Measurements from ENCODE around the gene CDKN1C. TPM values are rescaled to one million over a fixed set of nuclear protein-coding genes. Genes with fewer than 3 reads are reported as not detected.
A peak's percentile ranks its signal among the peaks of the same experiment; 100 is the strongest.

Gene CDKN1C
- total RNA-seq, 1 donor from 2014 or later, result 10.1 TPM

DNA sequence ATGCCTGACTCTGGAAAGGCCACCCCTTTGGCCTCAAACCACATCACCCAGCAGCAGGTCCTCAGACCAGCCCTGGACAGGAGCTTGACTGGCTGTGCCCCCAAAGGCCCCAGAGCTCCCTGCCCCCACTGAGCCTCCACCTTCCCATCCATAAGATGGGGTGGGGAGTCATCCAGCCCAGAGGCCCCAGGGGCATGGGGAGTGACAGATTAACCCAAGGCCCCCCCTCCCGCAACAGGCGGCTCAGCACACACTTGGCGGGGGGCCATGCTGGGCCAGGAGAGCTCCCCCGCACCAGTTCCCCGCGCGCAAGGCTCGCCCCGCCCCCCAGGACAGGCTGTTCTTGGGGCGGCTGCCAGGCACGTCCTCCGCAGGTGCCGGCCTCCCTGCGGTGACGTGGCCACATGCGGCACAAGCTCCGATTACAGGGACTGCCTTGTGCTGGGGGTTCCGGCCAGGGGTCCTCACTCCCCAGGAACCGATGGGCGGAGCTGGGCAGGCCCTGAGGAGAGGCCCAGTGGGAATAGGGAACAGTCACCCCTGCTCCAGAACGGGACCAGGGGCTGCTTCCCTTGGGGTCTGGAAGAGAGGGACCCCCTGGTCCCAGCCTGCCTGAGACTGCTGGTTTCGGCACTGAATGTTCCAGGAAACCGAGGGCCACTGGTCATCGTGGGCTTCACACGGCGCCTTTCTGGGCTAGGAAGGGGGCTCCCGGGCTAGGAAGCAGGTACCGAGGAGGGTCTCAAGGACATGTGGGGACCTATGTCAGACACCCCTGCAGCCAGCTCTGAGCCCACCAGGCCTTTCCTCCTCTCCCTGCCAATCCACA lies 5.1 kb upstream of the CDKN1C start:
- DNase-seq (ENCODE audit: extremely low read depth, low read depth, low spot score), result no peak

DNA sequence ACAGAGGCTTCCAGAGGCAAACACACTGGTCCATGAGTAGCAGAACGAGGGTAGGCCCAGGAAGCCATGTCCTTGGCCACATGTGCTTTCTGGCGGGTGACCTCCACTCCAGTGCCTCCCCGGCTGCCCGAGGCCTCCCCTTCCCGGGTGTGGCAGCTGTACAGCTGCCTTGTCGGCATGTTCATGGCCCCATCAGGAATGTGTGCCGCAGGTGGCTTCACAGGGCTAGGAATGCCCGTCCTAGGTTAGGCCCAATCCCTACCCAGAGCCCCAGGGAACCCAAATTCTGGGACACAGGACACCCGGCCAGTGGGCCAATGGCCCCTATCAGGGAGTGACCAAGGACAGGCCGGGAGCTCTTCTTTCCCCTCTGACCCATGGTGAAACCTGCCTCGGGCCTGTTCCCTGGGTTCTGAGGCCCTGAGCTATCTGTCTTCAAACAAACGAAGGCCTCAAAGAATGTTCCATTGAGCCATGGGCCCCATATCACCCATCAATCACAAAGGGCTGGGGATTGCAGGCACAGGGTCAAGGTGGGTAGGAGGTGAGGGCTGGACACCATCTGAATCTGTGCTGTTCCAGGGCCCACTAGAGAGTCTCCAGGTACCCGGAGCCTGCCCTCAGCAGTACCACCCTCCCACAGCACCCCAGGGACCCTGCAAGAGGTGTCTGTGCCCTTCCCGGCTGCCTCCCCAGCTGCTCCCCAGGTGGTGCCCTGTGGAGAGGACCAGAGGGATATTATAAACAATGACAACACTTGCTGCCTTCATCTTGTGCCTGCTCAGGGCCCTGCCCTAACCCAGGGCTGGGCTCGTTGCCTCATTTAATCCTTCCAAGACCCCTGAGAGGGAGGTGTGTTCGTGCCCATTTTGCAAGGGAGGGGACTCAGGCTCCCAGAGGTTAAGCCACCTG lies 4.0 kb upstream of the CDKN1C start:
- no peak for DNase-seq (ENCODE audit: extremely low read depth, low read depth, low spot score)

- peak; percentile 29 for DNase-seq (ENCODE audit: extremely low read depth, low read depth, low spot score)
These were observed 2.8 kb upstream of the CDKN1C start for GRCh38 chr11:2888266-2888968.

DNA sequence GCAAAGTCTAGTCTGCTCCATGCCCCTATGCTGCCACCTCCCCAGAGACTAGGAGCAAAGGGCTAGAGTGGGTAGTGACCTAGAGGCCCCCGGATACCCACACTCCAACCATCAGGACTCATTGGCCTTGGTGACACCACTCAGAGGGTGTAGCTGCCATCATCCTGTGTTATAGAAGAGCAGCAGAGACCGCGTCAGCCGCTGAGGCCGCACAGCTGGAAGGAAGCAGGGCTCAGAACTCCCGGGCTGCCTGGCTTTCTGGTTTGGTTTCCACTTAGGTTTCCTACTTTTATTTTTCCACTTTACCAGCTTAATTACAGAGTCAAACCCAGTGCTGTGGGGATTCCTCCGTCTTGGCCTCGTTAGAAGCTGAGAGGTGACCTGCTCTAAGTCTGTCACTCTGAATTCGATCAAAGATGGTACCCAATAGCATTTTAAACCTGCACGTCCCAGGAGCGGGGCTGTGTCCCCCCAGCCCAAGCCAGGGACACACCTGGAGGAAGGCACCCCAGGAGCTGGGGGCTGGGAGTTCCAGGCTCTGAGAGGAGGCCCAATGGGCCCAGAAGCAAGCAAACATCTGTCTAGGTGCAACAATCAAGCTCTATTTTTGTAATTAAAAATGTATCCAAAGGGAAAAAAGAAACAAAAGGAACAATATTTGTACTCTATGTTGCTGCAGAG lies 2.1 kb upstream of the CDKN1C start:
- DNase-seq (ENCODE audit: extremely low read depth, low read depth, low spot score), result no peak

DNA sequence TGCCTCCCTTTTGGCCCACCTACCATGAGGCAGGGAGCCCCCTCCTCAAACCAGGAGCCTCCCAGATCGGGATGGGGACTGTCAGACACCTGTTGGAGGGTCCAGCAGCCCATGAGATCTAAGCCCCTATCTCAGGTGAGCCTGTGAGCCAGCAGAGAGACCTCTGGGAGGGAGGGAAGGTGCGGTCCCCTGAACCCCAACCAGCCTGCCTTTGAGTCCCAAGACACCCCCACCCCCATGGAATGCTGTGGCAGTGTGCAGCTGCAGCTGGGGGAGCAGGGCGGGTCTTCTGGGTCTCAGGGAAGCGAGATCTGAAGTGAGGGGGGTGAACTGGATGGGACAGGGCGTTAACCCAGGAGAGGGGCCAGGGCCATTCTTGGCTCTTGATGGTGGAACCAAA lies 1.4 kb upstream of the CDKN1C start:
- DNase-seq (ENCODE audit: extremely low read depth, low read depth, low spot score), result no peak

DNA sequence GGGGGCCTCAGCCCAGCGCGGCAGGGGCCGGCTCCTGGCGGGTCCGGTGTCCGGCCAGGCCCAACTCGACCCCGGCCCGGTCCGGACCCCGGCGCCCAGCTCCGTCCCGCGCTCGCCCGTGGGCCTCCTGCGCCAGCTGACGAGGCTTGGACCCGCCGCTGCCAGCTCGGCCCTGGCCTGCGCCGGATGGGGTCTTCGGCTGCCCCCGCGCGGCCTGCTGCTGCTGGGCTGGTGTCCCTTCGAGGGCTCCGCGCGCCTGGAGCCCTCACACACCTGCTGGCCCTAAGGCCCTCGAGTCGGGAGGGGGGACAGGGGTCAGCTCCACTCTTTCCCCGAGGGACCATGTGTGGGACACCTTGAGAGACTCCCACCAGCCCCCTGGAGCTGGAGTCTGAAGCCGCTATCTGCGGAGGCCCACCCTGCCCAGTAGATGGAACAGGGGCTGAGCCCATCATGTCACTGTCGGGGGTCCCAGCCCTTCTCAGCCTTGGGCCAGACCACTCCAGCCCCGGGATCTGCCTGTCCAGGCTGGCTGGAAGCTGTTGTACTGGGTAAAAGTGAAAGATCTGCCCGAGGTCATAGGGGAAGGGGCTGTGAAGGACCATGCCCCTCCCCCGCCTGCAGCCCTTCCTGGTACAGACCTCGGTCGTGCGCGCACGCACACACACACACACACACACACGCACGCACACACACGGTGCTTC lies 768 bp upstream of the CDKN1C start:
- DNase-seq (ENCODE audit: extremely low read depth, low read depth, low spot score), result no peak

DNA sequence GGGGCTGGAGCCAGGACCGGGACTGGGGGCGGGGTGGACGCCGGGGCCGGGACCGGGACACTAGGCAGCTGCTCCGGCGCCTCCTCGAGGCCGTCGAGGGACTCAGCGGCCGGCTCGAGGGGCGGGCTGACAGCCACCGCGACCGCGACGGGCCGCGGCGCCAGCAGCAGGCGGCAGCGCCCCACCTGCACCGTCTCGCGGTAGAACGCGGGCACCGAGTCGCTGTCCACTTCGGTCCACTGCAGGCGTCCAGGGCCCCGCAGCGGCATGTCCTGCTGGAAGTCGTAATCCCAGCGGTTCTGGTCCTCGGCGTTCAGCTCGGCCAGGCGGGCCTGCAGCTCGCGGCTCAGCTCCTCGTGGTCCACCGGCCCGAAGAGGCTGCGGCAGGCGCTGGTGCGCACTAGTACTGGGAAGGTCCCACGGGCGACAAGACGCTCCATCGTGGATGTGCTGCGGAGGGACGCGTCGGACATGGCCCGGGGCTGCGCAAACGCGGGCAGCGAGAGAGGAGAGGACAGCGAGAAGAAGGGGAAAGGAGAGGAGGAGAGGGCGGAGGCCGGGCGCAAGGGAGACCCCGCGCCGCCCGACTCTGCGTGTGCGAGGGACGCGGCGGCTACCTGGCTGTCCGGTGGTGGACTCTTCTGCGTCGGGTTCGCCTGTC lies 428 bp downstream of the CDKN1C start:
- DNase-seq (ENCODE audit: extremely low read depth, low read depth, low spot score), result no peak

DNA sequence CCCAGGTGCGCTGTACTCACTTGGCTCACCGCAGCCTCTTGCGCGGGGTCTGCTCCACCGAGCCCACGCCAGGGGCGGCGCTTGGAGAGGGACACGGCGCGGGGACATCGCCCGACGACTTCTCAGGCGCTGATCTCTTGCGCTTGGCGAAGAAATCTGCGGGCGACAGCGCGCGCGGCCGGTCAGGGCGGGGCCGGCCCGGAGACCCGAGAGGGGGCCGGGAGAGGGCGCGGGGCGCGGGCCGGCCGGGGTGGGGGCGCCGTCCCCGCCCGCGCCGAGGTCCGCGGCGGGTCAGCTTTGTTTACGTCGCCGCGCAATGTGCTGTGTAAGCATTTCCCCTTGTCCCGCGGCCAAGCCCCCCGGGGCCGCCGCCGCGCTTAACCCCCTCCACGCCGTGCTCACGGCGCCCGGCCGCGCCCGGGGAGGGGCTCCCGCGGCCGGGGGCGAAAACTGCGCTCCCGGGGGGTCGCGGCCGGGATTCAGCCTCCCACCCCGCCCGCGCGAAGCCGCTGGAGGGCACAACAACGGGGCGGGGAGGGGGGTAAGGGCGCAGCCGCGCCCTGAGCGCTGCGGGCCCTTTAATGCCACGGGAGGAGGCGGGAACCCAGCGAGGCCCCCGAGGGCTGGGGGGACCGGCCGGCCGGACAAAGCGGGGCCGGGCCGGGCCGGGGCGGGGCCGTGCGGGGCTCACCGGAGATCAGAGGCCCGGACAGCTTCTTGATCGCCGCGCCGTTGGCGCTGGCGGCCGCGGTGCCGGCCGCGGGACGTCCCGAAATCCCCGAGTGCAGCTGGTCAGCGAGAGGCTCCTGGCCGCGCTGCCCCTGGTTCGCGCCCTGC lies 1.4 kb downstream of the CDKN1C start:
- DNase-seq (ENCODE audit: extremely low read depth, low read depth, low spot score), result no peak

DNA sequence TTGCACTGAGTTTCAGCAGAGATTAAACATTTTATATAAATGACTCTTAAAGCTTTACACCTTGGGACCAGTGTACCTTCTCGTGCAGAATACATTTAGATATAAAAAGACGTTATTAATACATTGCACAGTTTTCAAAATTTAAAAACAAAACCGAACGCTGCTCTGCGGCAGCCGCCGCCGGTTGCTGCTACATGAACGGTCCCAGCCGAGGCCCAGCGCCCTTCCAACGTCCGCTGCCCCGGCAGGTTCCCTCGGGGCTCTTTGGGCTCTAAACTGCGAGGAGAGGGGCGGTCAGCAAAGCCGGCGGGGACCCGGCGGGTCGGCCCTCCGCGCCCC lies 2.0 kb downstream of the CDKN1C start:
- no peak for DNase-seq (ENCODE audit: extremely low read depth, low read depth, low spot score)

DNA sequence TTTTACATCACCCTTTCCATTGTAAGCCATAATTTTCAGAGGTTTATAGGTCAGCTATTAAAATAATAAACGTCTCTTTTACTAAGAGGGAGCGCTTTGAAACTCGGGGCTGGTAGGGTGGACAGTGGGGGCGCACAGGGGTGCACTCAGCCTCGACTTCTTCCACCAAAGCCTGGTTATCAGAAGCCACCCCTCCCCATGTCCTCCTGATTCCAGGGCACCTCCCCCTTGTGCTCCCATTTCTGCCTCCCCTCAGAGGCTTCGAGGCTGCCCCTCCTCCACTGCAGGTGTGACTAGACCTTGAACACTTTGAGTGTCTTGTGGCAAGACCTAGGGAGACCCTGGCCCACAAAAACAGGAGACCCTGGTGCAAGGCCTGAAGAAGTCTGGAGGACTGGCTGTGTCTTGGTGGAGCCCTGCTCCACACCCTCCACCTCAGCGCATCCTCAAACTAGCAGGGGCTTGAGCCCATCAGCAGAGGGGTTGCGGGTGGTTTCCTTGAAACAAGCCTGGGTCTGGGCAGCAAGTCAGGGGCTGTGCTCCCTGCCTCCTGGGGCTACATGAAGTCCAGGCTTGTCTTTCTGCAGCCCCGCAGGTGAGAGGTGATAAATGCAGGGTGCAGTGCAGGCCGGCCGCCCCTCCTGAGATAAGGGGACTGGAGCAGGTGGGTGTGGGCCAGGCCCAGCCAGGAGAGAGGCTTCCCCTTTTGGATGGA lies 3.0 kb downstream of the CDKN1C start:
- no peak for DNase-seq (ENCODE audit: extremely low read depth, low read depth, low spot score)

GRCh38 chr11:2881981-2882375 lies 3.6 kb downstream of the CDKN1C start:
- no peak for DNase-seq (ENCODE audit: extremely low read depth, low read depth, low spot score)

DNA sequence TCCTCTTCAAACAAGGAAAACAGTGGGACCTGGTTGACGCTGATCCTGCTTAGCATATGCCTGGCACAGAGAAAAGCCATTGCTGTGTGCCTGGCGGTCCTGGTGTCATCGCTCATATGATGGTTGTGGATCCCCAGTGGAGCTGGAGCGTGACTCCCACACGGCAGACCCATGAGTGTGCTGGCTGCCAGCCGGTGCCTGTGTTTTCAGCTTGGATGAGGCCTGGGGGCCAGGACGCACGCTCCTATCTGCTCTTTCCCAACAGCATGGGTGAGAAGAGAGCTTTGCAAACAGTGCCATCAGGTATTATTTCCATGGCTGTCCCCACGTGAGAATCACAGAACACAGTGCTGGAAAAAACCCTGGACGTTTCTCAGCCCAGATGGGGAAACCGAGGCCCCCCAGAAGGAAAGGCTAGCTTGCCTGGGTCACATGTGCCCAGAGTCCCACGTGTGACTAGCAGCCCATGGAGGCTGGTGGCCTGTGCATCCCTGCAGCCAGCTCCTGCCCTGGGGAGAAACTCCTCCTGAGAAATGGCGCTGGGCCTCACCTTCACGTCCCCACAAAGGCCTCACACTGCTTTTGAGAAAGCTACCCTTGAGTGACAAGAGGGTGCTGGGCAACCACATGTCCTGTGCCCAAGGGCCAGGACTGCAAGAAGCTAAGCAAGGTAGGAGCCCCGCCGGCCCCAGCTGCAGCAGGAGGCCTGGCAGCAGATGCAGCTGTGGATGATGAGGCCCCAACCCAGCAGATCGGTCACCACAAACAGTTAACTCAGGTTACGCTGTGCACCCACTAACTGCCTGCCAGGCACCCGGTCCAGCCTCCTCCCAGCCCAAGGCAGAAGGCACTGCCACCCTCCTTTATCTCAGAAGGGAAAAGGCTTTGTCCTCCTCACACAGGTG lies 4.2 kb downstream of the CDKN1C start:
- DNase-seq (ENCODE audit: extremely low read depth, low read depth, low spot score), result no peak

GRCh38 chr11:2880646-2881045 lies 4.9 kb downstream of the CDKN1C start:
- no peak for DNase-seq (ENCODE audit: extremely low read depth, low read depth, low spot score)

- no peak for DNase-seq (ENCODE audit: extremely low read depth, low read depth, low spot score)
These were observed 6.8 kb downstream of the CDKN1C start for GRCh38 chr11:2878782-2879181.

- no peak for DNase-seq (ENCODE audit: extremely low read depth, low read depth, low spot score)
These were observed 8.1 kb downstream of the CDKN1C start for GRCh38 chr11:2877474-2877873.

GRCh38 chr11:2874963-2875362 lies 10.6 kb downstream of the CDKN1C start:
- no peak for DNase-seq (ENCODE audit: extremely low read depth, low read depth, low spot score)
